ENCODE measurements around the gene ASCC1. TPM values are rescaled to one million over a fixed set of nuclear protein-coding genes. Genes with fewer than 3 reads are reported as not detected.
"Not testable (repeated sequence)": the region's sequence is repeated elsewhere in the genome, so short reads cannot be mapped to it uniquely, and the experiment has no call there.

The ASCC1 gene
- total RNA-seq, 1 donor from 2014 or later, result 33.3 TPM

DNA sequence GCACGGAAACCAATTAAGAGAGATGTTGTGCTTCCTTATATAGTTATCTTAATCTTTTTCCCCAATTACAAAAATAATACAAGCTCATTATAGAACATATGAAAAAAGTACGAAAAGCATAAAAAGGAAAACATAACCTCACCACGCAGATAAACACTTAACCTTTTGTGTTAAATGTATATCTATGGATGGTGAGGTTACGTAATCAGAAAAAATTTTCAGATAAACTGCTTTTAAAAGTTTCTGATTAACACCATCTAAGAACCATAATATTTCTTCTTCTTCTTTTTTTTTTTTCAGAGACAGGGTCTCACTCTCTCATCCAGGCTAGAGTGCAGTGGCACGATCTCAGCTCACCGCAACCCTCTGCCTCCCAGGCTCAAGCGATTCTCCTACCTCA lies 78.5 kb downstream of the ASCC1 start:
- Mint-ChIP-seq H3K27ac (ENCODE audit: unreplicated experiment) (no peak overlapping the region), H3K27me3 (ENCODE audit: unreplicated experiment) (no peaks in the 10 kb centered on the region), H3K36me3 (ENCODE audit: unreplicated experiment) (peaks cover 7% of the 10 kb centered on the region), H3K4me3 (ENCODE audit: unreplicated experiment) (no peak overlapping the region), H3K9me3 (ENCODE audit: unreplicated experiment) (peaks cover 2% of the 10 kb centered on the region), H3K4me1 (ENCODE audit: low read depth, unreplicated experiment) (no peaks in the 10 kb centered on the region)
- no peak for TF ChIP-seq CTCF (IDR thresholded peaks at IDR 0.05; ENCODE audit: partially characterized antibody, unreplicated experiment)
- DNase-seq, result no peak

DNA sequence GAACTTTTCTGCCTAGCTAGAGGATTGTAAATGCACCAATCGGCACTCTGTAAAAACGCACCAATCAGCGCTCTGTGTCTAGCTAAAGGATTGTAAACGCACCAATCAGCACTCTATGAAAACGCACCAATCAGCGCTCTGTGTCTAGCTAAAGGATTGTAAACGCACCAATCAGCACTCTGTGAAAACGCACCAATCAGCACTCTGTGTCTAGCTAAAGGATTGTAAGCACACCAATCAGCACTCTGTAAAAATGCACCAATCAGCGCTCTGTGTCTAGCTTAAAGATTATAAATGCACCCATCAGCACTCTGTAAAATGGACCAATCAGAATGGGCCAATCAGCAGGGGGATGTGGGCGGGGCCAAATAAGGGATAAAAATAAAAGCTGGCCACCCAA lies 79.9 kb downstream of the ASCC1 start:
- not testable (repeated sequence) for DNase-seq; H3K27me3 Mint-ChIP-seq (ENCODE audit: unreplicated experiment); H3K27ac Mint-ChIP-seq (ENCODE audit: unreplicated experiment); H3K9me3 Mint-ChIP-seq (ENCODE audit: unreplicated experiment); H3K36me3 Mint-ChIP-seq (ENCODE audit: unreplicated experiment); H3K4me1 Mint-ChIP-seq (ENCODE audit: low read depth, unreplicated experiment); H3K4me3 Mint-ChIP-seq (ENCODE audit: unreplicated experiment)

GRCh38 chr10:72134785-72135767 lies 81.0 kb downstream of the ASCC1 start:
- TF ChIP-seq CTCF (IDR thresholded peaks at IDR 0.05; ENCODE audit: partially characterized antibody, unreplicated experiment), result no peak

GRCh38 chr10:72133517-72133916 lies 82.6 kb downstream of the ASCC1 start:
- Mint-ChIP-seq H3K9me3 (ENCODE audit: unreplicated experiment) (peaks cover 4% of the 10 kb centered on the region), H3K27me3 (ENCODE audit: unreplicated experiment) (no peaks in the 10 kb centered on the region), H3K36me3 (ENCODE audit: unreplicated experiment) (peaks cover 12% of the 10 kb centered on the region), H3K4me3 (ENCODE audit: unreplicated experiment) (no peak overlapping the region), H3K4me1 (ENCODE audit: low read depth, unreplicated experiment) (no peaks in the 10 kb centered on the region), H3K27ac (ENCODE audit: unreplicated experiment) (no peak overlapping the region)
- no peak for TF ChIP-seq CTCF (IDR thresholded peaks at IDR 0.05; ENCODE audit: partially characterized antibody, unreplicated experiment)
- no peak for DNase-seq

More at GRCh38 chr10:72134785-72135767, 81.0 kb downstream of the ASCC1 start:
- peaks cover 7% of the 10 kb centered on the region for H3K36me3 Mint-ChIP-seq (ENCODE audit: unreplicated experiment)
- no peak overlapping the region for H3K4me3 Mint-ChIP-seq (ENCODE audit: unreplicated experiment)
- H3K27ac Mint-ChIP-seq (ENCODE audit: unreplicated experiment), result no peak overlapping the region
- no peaks in the 10 kb centered on the region for H3K27me3 Mint-ChIP-seq (ENCODE audit: unreplicated experiment)
- no peaks in the 10 kb centered on the region for H3K4me1 Mint-ChIP-seq (ENCODE audit: low read depth, unreplicated experiment)
- no peak for DNase-seq
- peaks cover 2% of the 10 kb centered on the region for H3K9me3 Mint-ChIP-seq (ENCODE audit: unreplicated experiment)

DNA sequence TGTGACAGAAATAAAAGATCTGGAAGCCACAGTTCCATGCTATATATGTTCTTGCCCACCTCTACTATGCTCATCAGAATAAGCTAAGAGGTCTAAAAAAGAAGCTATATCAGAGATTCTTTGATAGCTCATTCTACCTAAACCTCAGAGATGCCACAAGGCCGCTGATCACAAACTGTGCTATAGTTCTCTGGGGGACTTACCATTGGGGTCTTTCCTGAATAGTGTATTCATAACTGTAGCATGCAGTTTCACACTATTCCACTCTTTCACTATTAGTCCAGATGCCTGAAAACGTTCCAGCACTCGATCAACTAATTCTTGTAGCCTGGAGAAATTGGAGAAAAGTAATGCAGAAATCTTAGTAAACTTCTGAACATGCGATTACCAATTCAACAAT lies 83.2 kb downstream of the ASCC1 start:
- H3K36me3 Mint-ChIP-seq (ENCODE audit: unreplicated experiment), result peaks cover 13% of the 10 kb centered on the region
- peaks cover 4% of the 10 kb centered on the region for H3K9me3 Mint-ChIP-seq (ENCODE audit: unreplicated experiment)
- no peak overlapping the region for H3K27ac Mint-ChIP-seq (ENCODE audit: unreplicated experiment)
- DNase-seq, result no peak
- H3K4me3 Mint-ChIP-seq (ENCODE audit: unreplicated experiment), result no peak overlapping the region
- H3K4me1 Mint-ChIP-seq (ENCODE audit: low read depth, unreplicated experiment), result no peaks in the 10 kb centered on the region
- TF ChIP-seq CTCF (IDR thresholded peaks at IDR 0.05; ENCODE audit: partially characterized antibody, unreplicated experiment), result no peak
- no peaks in the 10 kb centered on the region for H3K27me3 Mint-ChIP-seq (ENCODE audit: unreplicated experiment)

Measured in glutamatergic neuron (in vitro differentiated cells).